ENCODE measurements around the gene YY1. TPM values are rescaled to one million over a fixed set of nuclear protein-coding genes. Genes with fewer than 3 reads are reported as not detected.

The YY1 gene
- total and polyA plus RNA-seq, 2 of the 8 experiments (the other 6 are each of a cell fraction or from before 2014, with no cell fraction given): 26.4 to 106 TPM

- H2AFZ ChIP-seq (ENCODE audit: low read length): no peak overlapping the region
- H3K4ac ChIP-seq (replicated peaks; ENCODE audit: insufficient read length, low read depth, low read length): no peak overlapping the region
- no peak for FAIRE-seq
- H3K18ac ChIP-seq (ENCODE audit: extremely low read depth, low read length): no peak overlapping the region
- H2AK5ac ChIP-seq (ENCODE audit: low read depth, low read length): no peak overlapping the region
- H3K79me2 ChIP-seq (ENCODE audit: control insufficient read depth in 1 of 2, insufficient read depth in 2 of 2, low read length in 2 of 2): peaks cover 0 to 22% of the 10 kb centered on the region in 2 experiments; a peak in 2 of 4 replicates
- no peak overlapping the region for H3K23ac ChIP-seq (ENCODE audit: insufficient read length)
- 91% methylated on average over 16 of the region's 16 CpGs; no CpG with 5 or more reads in 1 of the 2 experiments for WGBS, 2 experiments (ENCODE audit: extremely low coverage in 1 of 2, insufficient coverage in 1 of 2, insufficient read length in 1 of 2, insufficient replicate concordance in 2 of 2, low coverage in 1 of 2, low lambda C conversion rate in 2 of 2, missing lambda C conversion rate in 1 of 2)
- H3K79me1 ChIP-seq (ENCODE audit: low read depth, low read length): peaks cover 6% of the 10 kb centered on the region; the same call in 1 of the 2 replicates
- no peak overlapping the region for H3K4me2 ChIP-seq (ENCODE audit: insufficient read depth in 1 of 2, low read depth in 2 of 2, low read length in 2 of 2)
- H3K27me3 ChIP-seq (replicated peaks in 1 of 4; ENCODE audit: control insufficient read depth in 3 of 4, extremely low read depth in 1 of 4, insufficient read depth in 3 of 4, low read length in 3 of 4): no peaks in the 10 kb centered on the region
- H4K91ac ChIP-seq (replicated peaks; ENCODE audit: insufficient read length, low read length): no peak overlapping the region
- no peak for DNase-seq (ENCODE audit: low read depth in 1 of 2, low spot score in 2 of 2)
- no peaks in the 10 kb centered on the region; a peak in 1 of 7 replicates for H3K4me1 ChIP-seq (replicated peaks in 1 of 4; ENCODE audit: control insufficient read depth in 3 of 4, insufficient read depth in 4 of 4, low read length in 3 of 4)
- POLR2A ChIA-PET (ENCODE audit: partially characterized antibody): interaction anchor here (0.6 to 16.0 kb wide), 6 partner anchors 5 to 81 kb away, joined by 3 to 200 read pairs (median 3); partner anchors contain the start of gene SLC25A29
- H3K36me3 ChIP-seq (ENCODE audit: control insufficient read depth in 2 of 4, insufficient read depth in 4 of 4, low read length in 3 of 4): peaks cover 8 to 58% (median 25%) of the 10 kb centered on the region in 4 experiments; a peak in 7 of 8 replicates
- H2BK15ac ChIP-seq (ENCODE audit: low read length): no peak overlapping the region
- H2BK120ac ChIP-seq (replicated peaks; ENCODE audit: low read depth, low read length): no peak overlapping the region
- H4K5ac ChIP-seq (ENCODE audit: insufficient read length, low read depth, low read length): no peak overlapping the region
- H3K9me3 ChIP-seq (ENCODE audit: insufficient read depth in 2 of 2, low read depth in 1 of 2, low read length in 1 of 2): no peaks in the 10 kb centered on the region
- no peak overlapping the region for H3K56ac ChIP-seq (replicated peaks; ENCODE audit: insufficient read length, low read depth, low read length)
- H4K8ac ChIP-seq (ENCODE audit: extremely low read depth, insufficient read depth, low read length): no peak overlapping the region
- H3K9ac ChIP-seq (replicated peaks in 1 of 4; ENCODE audit: extremely low read depth in 1 of 4, low read depth in 3 of 4, low read length in 3 of 4): no peak overlapping the region
- no peak overlapping the region for H3K4me3 ChIP-seq (ENCODE audit: extremely low read depth in 1 of 4, insufficient read depth in 2 of 4, low read depth in 3 of 4, low read length in 4 of 4)
- H3K23me2 ChIP-seq (ENCODE audit: low read depth, low read length): no peaks in the 10 kb centered on the region
- H2BK12ac ChIP-seq (ENCODE audit: low read depth, low read length): no peak overlapping the region
- no peak overlapping the region for H3K27ac ChIP-seq (ENCODE audit: low read depth, low read length)
- H2BK20ac ChIP-seq (ENCODE audit: low read length): no peak overlapping the region
- no peak overlapping the region for H3K14ac ChIP-seq (ENCODE audit: insufficient read length)
- no peak overlapping the region for H2BK5ac ChIP-seq (ENCODE audit: low read depth, low read length)
- CTCF ChIA-PET (ENCODE audit: partially characterized antibody): interaction anchor here (0.9 to 2.6 kb wide), 12 partner anchors 8 to 91 kb away, joined by 3 to 13 read pairs (median 4); no protein-coding TSS in a partner anchor
- H4K20me1 ChIP-seq (replicated peaks in 1 of 2; ENCODE audit: control insufficient read depth in 1 of 2, insufficient read depth in 2 of 2, low read length in 2 of 2): peaks cover 20 to 53% of the 10 kb centered on the region in 2 experiments
- no peak for TF ChIP-seq BCL11A (IDR thresholded peaks at IDR 0.05; ENCODE audit: low read depth in 2 of 2, low read length in 2 of 2)
- TF ChIP-seq CTCF (IDR thresholded peaks at IDR 0.05; ENCODE audit: control extremely low read depth in 1 of 3, insufficient read depth in 1 of 3, low read depth in 1 of 3, low read length in 3 of 3): no peak
- TF ChIP-seq TCF12 (IDR thresholded peaks at IDR 0.05; ENCODE audit: low read depth, low read length): no peak
- no peak for TF ChIP-seq YY1 (IDR thresholded peaks at IDR 0.05; ENCODE audit: low read depth, low read length)
- no peak for TF ChIP-seq KDM5A (IDR thresholded peaks at IDR 0.05; ENCODE audit: low read length)
- no peak for TF ChIP-seq ASH2L (IDR thresholded peaks at IDR 0.05; ENCODE audit: low read length)
- no peak for TF ChIP-seq TAF1 (IDR thresholded peaks at IDR 0.05; ENCODE audit: low read depth, low read length)
- no peak for TF ChIP-seq POLR2A (IDR thresholded peaks at IDR 0.05; ENCODE audit: control extremely low read depth in 1 of 2, low read depth in 2 of 2, low read length in 2 of 2)
- no peak for TF ChIP-seq EGR1 (IDR thresholded peaks at IDR 0.05; ENCODE audit: borderline replicate concordance, low read depth, low read length)
- TF ChIP-seq SAP30 (IDR thresholded peaks at IDR 0.05; ENCODE audit: insufficient read depth, insufficient replicate concordance, low read length): no peak
- TF ChIP-seq SRF (IDR thresholded peaks at IDR 0.05; ENCODE audit: low read depth, low read length): no peak
Observed at GRCh38 chr14:100295376-100296105, 56.6 kb downstream of the YY1 start.
